GM12878 (cell line): ENCODE results near the gene POU2F1. TPM values are rescaled to one million over a fixed set of nuclear protein-coding genes. Genes with fewer than 3 reads are reported as not detected.

Source experiments
- FOXK2 ChIP-seq: fragments of 450-650 bp; IDR thresholded peaks from 2 replicates; pipeline ENCODE4 v1.6.1; 2017; ENCODE audit warnings: mild to moderate bottlenecking, moderate library complexity
- IRF4 ChIP-seq: IDR thresholded peaks from 2 replicates; pipeline ENCODE4 v1.6.1; 2011; ENCODE audit warnings: low read depth, low read length
- SP1 ChIP-seq: IDR thresholded peaks from one replicate; pipeline ENCODE4 v1.6.1; 2011; ENCODE audit warnings: low read depth, low read length
- TAF1 ChIP-seq: IDR thresholded peaks from 2 replicates; pipeline ENCODE4 v1.6.1; 2011; ENCODE audit warnings: mild to moderate bottlenecking, low read depth, low read length, borderline replicate concordance
- ZBED1 ChIP-seq: IDR thresholded peaks from 2 replicates; pipeline ENCODE4 v1.6.1; 2016; ENCODE audit warnings: borderline replicate concordance
- polyA plus RNA-seq, 11 experiments: library from polyadenylated mRNA; depleted of rRNA in 4 of 11; unstranded in 6 of 11; stranded (reverse) in 5 of 11; fragments of >200 nt; fragmentation: Nextera tagmentation in 4 of 11; fragmentation: Illumina TruSeq in 1 of 11; extraction: Ambion mirVana in 4 of 11; extraction: Trizol in 1 of 11; gene quantifications; 1 replicate in 1 of 11; 2 replicates in 10 of 11; pipeline versions ENCODE4 v1.2.1 to v1.2.3, GENCODE V29; 2011 to 2016; ENCODE audit warnings: inconsistent platforms in 2 of 11, missing spikeins in 2 of 11, low read depth in 1 of 11
- total RNA-seq, 4 experiments: library from RNA; depleted of rRNA in 3 of 4; stranded (reverse); fragments of >200 nt in 3 of 4; fragmentation: Illumina TruSeq in 1 of 4; extraction: Trizol in 1 of 4; gene quantifications; 2 replicates each; pipeline versions ENCODE4 v1.2.1 to v1.2.3, GENCODE V29; 2013 to 2021
- TF ChIP-seq, protein P1 (sequence below): fragments of 450-650 bp; formaldehyde crosslinking; IDR thresholded peaks from 2 replicates; pipeline ENCODE4 v1.4.0; 2020; ENCODE audit warnings: mild to moderate bottlenecking, moderate library complexity
- TF ChIP-seq, protein P2 (sequence below): IDR thresholded peaks from 2 replicates; pipeline ENCODE4 v1.6.1; 2011; ENCODE audit warnings: borderline replicate concordance, low read depth, mild to moderate bottlenecking, moderate library complexity, low read length; ENCODE audit not compliant: insufficient read depth, poor library complexity, severe bottlenecking
- TF ChIP-seq, protein P3 (sequence below): fragments of 450-650 bp; formaldehyde crosslinking; IDR thresholded peaks from 2 replicates; pipeline ENCODE4 v1.5.0; 2022; ENCODE audit warnings: mild to moderate bottlenecking, missing genetic modification characterization

Gene POU2F1
- total and polyA plus RNA-seq, 10 of the 15 experiments (the other 5 are each of a cell fraction or from before 2014, with no cell fraction given), result 2.5 to 21.7 (median 12.5) TPM

DNA sequence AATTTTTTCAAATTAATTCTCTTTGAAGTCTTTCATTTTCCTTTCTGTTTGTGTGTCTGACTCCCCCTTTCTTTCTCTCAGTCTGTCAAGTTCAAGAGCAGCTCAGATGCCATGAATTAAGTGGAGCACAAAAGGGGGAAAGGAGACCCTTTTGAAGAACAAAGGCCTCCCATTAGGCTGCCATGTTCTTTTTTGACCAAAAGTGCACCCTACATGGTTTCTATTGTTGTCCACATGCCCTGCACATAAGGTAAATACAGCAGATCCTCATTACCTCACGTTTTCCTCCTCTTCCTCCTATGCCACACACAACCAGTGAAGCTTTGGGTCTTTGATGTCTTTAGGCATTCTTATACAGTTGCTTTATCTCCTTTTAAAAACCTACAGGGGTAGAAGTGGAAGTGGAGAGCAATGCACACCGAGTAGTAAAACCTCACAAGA, 47.7 kb downstream of the POU2F1 start (continued):
- TF ChIP-seq, protein P1, sequence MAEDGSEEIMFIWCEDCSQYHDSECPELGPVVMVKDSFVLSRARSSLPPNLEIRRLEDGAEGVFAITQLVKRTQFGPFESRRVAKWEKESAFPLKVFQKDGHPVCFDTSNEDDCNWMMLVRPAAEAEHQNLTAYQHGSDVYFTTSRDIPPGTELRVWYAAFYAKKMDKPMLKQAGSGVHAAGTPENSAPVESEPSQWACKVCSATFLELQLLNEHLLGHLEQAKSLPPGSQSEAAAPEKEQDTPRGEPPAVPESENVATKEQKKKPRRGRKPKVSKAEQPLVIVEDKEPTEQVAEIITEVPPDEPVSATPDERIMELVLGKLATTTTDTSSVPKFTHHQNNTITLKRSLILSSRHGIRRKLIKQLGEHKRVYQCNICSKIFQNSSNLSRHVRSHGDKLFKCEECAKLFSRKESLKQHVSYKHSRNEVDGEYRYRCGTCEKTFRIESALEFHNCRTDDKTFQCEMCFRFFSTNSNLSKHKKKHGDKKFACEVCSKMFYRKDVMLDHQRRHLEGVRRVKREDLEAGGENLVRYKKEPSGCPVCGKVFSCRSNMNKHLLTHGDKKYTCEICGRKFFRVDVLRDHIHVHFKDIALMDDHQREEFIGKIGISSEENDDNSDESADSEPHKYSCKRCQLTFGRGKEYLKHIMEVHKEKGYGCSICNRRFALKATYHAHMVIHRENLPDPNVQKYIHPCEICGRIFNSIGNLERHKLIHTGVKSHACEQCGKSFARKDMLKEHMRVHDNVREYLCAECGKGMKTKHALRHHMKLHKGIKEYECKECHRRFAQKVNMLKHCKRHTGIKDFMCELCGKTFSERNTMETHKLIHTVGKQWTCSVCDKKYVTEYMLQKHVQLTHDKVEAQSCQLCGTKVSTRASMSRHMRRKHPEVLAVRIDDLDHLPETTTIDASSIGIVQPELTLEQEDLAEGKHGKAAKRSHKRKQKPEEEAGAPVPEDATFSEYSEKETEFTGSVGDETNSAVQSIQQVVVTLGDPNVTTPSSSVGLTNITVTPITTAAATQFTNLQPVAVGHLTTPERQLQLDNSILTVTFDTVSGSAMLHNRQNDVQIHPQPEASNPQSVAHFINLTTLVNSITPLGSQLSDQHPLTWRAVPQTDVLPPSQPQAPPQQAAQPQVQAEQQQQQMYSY, result no peak
- TF ChIP-seq ZBED1 (no peak), SP1 (no peak), IRF4 (no peak), FOXK2 (no peak), TAF1 (no peak)
- TF ChIP-seq, protein P2, sequence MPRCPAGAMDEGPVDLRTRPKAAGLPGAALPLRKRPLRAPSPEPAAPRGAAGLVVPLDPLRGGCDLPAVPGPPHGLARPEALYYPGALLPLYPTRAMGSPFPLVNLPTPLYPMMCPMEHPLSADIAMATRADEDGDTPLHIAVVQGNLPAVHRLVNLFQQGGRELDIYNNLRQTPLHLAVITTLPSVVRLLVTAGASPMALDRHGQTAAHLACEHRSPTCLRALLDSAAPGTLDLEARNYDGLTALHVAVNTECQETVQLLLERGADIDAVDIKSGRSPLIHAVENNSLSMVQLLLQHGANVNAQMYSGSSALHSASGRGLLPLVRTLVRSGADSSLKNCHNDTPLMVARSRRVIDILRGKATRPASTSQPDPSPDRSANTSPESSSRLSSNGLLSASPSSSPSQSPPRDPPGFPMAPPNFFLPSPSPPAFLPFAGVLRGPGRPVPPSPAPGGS, result no peak
- TF ChIP-seq, protein P3, sequence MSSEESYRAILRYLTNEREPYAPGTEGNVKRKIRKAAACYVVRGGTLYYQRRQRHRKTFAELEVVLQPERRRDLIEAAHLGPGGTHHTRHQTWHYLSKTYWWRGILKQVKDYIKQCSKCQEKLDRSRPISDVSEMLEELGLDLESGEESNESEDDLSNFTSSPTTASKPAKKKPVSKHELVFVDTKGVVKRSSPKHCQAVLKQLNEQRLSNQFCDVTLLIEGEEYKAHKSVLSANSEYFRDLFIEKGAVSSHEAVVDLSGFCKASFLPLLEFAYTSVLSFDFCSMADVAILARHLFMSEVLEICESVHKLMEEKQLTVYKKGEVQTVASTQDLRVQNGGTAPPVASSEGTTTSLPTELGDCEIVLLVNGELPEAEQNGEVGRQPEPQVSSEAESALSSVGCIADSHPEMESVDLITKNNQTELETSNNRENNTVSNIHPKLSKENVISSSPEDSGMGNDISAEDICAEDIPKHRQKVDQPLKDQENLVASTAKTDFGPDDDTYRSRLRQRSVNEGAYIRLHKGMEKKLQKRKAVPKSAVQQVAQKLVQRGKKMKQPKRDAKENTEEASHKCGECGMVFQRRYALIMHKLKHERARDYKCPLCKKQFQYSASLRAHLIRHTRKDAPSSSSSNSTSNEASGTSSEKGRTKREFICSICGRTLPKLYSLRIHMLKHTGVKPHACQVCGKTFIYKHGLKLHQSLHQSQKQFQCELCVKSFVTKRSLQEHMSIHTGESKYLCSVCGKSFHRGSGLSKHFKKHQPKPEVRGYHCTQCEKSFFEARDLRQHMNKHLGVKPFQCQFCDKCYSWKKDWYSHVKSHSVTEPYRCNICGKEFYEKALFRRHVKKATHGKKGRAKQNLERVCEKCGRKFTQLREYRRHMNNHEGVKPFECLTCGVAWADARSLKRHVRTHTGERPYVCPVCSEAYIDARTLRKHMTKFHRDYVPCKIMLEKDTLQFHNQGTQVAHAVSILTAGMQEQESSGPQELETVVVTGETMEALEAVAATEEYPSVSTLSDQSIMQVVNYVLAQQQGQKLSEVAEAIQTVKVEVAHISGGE (CRISPR knock-in tag), result no peak
